WTC11 (cell line): ENCODE results near the gene TMEM144.

ENCODE experiments used
- CDX4 ChIP-seq: fragments of 250-450 bp; sonication (Bioruptor Pico); IDR thresholded peaks from 2 replicates; pipeline ENCODE4 v1.9.0; 2021; ENCODE audit warnings: moderate library complexity, mild to moderate bottlenecking, inconsistent platforms, borderline replicate concordance
- CTCF ChIP-seq: fragments of 200-600 bp; IDR thresholded peaks from 2 replicates; pipeline ENCODE4 v1.8.0; 2022; ENCODE audit warnings: antibody characterized with exemption
- FOXK1 ChIP-seq: sonication (generic); formaldehyde crosslinking; IDR thresholded peaks from 2 replicates; pipeline ENCODE4 v1.8.0; 2022; ENCODE audit warnings: mild to moderate bottlenecking, moderate library complexity, missing genetic modification reagents
- FOXP4 ChIP-seq: sonication (generic); formaldehyde crosslinking; IDR thresholded peaks from 2 replicates; pipeline ENCODE4 v1.8.0; 2022; ENCODE audit warnings: mild to moderate bottlenecking, missing genetic modification reagents
- NFE2L1 ChIP-seq: sonication (generic); formaldehyde crosslinking; IDR thresholded peaks from 2 replicates; pipeline ENCODE4 v1.8.1; 2023; ENCODE audit warnings: missing genetic modification reagents
- RELA ChIP-seq: sonication (generic); formaldehyde crosslinking; IDR thresholded peaks from 2 replicates; pipeline ENCODE4 v1.8.1; 2022; ENCODE audit warnings: missing genetic modification reagents, mild to moderate bottlenecking, borderline replicate concordance
- SMAD3 ChIP-seq: sonication (generic); formaldehyde crosslinking; IDR thresholded peaks from 2 replicates; pipeline ENCODE4 v1.8.0; 2022; ENCODE audit warnings: missing genetic modification reagents, mild to moderate bottlenecking, borderline replicate concordance
- TEAD4 ChIP-seq: sonication (generic); formaldehyde crosslinking; IDR thresholded peaks from 2 replicates; pipeline ENCODE4 v1.8.0; 2022; ENCODE audit warnings: mild to moderate bottlenecking, missing genetic modification reagents
- ZNF317 ChIP-seq: sonication (generic); formaldehyde crosslinking; IDR thresholded peaks from 2 replicates; pipeline ENCODE4 v1.8.1; 2023; ENCODE audit warnings: low read depth, mild to moderate bottlenecking, moderate library complexity, missing genetic modification reagents, borderline replicate concordance

- TF ChIP-seq CTCF (no peak), RELA (no peak), TEAD4 (no peak), FOXP4 (CRISPR knock-in tag) (no peak), NFE2L1 (CRISPR knock-in tag) (no peak), FOXK1 (CRISPR knock-in tag) (no peak), CDX4 (CRISPR knock-in tag) (no peak), SMAD3 (CRISPR knock-in tag) (no peak), ZNF317 (no peak)
Observed at GRCh38 chr4:158297866-158298265, 87.6 kb downstream of the TMEM144 start.
